M059J (cell line): ENCODE data around the gene ZNF480. TPM values are rescaled to one million over a fixed set of nuclear protein-coding genes. Genes with fewer than 3 reads are reported as not detected.
"Not testable (repeated sequence)": the region's sequence is repeated elsewhere in the genome, so short reads cannot be mapped to it uniquely, and the experiment has no call there.

Source experiments
- DNase-seq: peaks from one replicate; pipeline ENCODE4 v3.0.0-alpha.2; 2012; ENCODE audit warnings: low read depth
- total RNA-seq: library from RNA; depleted of rRNA; stranded (reverse); fragments of >200 nt; shearing (Covaris generic); gene quantifications from 2 replicates; pipeline ENCODE4 v1.2.3, GENCODE V29; 2014; rRNA removed

The ZNF480 gene
- 10.2 and 13.6 TPM in 2 replicates for total RNA-seq

GRCh38 chr19:52296773-52297600 is at the start of gene ZNF480:
Gene ZNF480, plus strand, starts transcription at chr19:52297169. Its CDS starts 3,244 bp downstream, at chr19:52300413.
- peak; percentile 80 for DNase-seq

- peak; percentile 37 for DNase-seq
These were observed 48.7 kb upstream of the ZNF480 start for GRCh38 chr19:52248241-52248640.

GRCh38 chr19:52258426-52258825 is 38.5 kb upstream of the ZNF480 start:
- DNase-seq: peak; percentile 21

- peak; percentile 39 for DNase-seq
These were observed 31.4 kb upstream of the ZNF480 start for GRCh38 chr19:52265556-52265955.

DNA sequence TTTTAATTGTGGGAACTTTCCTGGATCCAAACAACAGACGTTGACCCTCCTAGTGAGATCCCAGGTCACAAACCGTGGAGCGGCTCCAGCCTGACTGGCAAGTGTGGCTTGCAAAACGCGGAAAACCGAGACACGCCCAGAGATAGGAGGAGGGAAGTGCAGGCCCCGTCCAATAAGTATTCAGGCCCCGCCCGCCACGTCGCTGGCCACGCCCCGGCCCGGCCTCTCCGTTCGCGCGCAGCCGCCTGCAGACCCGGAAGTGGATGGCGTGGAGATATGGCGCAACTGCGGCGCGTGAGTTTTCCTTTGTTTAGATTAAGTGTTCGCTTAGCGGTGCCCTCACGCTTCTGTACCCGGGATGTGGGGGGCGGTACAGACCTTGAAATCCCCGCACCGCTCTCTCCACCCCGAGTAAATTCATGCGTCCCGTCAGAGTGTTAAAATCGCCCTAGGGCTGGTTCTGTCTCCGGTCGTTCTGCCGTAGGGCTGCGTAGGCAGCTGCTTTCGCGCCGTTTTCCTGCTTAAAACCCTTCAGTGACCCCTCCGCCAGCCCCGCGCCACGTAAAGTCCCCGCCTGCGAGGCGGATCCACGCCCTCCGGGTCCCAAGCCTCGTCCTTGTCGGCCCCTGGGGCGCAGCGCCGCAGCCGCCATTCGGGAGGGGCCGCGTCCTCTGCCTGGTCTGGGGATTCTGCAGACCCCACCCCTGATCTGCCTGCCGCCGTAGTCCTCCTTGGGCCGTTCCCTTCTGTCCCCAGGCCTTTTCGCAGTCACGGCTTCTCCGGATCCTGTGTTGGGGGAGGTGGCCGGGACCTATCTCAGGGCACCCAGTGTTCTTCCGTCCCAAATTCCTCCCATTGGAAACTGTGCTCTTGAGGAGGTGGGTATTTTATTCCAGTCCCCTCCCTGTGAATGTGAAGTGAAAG is 27.4 kb upstream of the ZNF480 start, which contains the start of gene ZNF766:
Gene ZNF766 (plus strand): TSS at position 250 of the 924 bp plus-strand sequence. CDS start 27 bp downstream, at position 277.
- DNase-seq: peak; percentile 93

DNA sequence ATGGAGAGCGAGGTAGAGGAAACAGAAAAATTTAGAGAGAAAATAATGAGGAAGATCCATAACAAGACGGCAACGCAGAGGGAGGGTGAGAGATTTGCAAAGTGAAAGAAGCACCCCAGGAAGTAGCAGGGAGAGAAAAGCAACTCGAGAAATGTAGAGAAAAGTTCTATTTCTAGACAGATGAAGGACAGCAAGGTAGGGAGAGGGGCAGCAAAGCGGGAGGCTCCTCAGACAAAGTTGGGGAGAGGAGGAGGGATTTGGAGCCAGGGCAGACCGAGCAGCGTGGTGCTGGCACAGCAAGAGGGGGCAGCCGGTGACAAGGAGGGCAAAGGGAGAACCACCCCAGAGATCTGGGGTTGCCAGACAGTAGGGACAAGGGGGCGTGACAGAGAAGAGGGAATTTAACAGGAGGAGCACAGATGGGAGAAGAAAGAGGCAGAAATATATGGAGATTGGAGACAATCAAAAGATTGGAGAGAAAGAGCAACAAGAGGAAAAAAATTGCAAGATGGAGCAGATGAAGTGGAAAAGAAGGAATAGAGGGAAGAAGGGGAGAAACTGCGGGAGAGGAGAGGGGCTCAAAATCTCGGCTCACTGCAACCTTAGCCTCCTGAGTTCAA is 26.6 kb upstream of the ZNF480 start:
- DNase-seq: peak; percentile 15

GRCh38 chr19:52273301-52273700 is 23.7 kb upstream of the ZNF480 start:
- no peak for DNase-seq

DNA sequence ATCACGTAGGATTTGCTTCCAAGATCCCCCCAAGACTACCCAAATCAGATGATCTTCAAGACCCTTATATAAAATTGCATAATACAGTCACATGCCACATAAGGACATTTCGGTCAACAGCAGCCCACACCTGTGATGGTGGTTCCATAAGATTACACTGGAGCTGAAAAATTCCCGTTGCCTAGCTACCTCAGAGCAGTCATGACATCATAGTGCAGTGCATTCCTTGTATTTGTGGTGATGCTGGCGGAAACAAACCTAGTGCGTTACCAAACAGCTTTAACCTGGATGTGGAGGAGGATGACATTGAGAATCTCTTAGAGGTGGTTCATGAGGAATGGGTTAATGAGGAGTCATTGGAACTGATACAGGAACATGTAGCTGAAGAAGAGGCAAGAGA is 22.8 kb upstream of the ZNF480 start:
- DNase-seq: no peak

- no peak for DNase-seq
These were observed 21.0 kb upstream of the ZNF480 start for GRCh38 chr19:52275988-52276387.

DNA sequence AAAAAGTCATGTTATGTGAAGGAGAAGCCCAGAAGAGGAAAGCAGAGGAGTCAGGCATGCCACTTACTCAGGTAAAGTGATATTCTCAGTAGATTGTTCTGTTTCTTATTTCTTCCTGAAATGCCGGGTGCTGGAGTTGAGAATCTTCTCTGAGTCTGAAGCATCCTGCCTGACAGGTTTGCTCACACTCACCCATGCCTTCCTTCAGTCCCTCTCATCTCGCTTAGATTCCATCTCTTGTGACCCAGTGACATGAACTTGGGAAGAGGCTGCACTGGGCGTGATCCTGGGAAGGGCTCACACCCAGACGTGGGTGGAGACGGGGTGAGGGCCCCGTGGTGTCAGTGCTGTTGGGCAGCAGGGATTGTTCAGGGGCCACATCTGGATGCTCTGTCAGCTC is 19.5 kb upstream of the ZNF480 start:
- DNase-seq: no peak

- DNase-seq: no peak
These were observed 10.7 kb upstream of the ZNF480 start for GRCh38 chr19:52286256-52286655.

- DNase-seq: no peak
These were observed 5.2 kb upstream of the ZNF480 start for GRCh38 chr19:52291781-52292180.

DNA sequence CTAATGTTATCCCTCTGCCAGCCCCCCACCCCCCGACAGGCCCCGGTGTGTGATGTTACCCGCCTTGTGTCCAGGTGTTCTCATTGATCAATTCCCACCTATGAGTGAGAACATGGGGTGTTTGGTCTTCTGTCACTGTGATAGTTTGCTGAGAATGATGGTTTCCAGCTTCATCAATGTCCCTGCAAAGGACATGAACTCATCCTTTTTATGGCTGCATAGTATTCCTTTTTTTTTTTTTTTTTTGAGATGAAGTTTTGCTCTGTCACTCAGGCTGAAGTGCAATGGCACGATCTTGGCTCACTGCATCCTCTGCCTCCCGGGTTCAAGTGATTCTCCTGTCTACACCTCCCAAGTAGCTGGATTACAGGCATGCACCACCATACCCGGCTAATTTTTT is 4.0 kb upstream of the ZNF480 start:
- not testable (repeated sequence) for DNase-seq

GRCh38 chr19:52296400-52296772 is 583 bp upstream of the ZNF480 start:
- DNase-seq: no peak

DNA sequence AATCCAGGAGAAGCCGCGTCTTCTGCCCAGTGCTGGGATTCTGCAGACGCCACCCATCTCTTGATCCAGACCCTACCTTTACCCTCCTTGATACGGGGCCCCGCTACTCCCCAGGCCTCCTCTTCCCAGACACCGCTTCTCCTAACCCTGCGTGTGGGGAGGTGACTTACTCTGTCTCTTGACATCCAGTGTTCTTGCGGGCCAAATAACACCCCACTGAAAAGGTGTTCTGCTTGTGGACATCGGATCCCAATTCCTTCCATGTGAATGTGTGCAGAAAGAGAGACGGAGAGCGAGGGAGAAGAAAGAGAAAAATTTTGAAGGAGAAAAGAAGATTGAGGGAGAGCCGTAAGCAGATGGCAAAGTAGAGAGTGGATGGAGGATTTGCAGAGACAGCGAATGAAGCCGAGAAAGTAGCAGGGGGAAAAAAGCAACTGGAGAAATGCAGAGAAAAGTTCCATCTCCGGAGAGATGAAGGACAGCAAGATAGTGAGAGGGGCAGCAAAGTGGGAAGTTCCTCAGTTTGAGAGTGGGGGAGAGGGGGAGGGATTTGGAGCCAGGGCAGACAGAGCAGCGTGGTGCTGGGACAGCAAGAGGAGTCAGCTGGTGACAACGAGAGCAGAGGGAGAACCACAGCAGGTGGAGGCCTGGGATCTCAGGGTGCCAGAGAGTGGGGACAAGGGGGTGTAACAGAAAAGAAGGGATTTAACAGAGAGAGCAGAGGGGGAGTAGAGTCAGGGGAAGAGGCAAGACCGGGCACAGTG is 814 bp downstream of the ZNF480 start:
- DNase-seq: no peak

GRCh38 chr19:52307275-52307674 is 10.3 kb downstream of the ZNF480 start:
- DNase-seq: peak; percentile 7

DNA sequence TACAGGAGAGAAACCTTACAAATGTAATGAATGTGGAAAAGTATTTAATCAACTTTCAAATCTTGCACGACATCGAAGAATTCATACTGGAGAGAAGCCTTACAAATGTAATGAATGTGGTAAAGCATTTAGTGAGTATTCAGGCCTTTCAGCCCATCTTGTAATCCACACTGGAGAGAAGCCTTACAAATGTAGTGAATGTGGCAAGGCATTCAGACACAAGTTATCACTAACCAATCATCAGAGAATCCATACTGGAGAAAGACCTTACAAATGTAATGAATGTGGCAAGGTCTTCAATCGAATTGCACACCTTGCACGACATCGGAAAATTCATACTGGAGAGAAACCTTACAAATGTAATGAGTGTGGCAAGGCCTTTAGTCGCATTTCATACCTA is 25.5 kb downstream of the ZNF480 start:
- DNase-seq: no peak

DNA sequence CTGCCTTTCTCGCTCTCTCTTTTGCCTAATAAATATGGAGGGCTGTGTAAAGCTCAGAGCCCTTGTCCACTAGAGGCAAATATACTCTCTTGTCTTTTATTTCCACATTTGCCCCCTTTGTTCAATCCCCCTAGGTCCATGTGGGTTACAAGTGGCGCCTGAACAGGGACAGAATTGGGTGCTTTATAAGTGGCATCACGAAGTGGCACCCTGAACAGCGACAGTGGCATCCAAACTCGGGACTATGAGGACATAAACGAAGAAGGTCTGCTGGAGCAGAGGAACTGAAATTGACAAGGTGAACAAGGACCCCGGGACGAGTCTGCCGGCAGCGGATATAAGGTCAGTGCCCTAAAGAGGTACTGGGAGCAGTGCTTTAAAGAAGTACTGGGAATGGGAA is 34.8 kb downstream of the ZNF480 start:
- no peak for DNase-seq

DNA sequence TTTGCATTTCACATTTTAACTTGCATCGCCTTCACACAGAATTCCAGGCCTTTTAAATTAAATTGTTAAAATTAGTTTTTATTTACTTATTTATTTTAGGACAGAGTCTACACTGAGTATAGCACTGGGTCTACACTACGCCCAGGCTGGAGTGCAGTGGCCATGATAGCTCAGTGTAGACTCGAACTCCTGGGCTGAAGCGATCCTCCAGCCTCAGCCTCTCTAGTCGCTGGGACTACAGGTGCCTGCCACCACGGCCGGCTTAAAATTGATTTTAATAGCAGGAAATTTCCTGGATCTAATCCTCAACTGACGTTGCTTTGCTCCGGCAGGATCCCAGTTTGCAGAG is 38.8 kb downstream of the ZNF480 start:
- DNase-seq: no peak

DNA sequence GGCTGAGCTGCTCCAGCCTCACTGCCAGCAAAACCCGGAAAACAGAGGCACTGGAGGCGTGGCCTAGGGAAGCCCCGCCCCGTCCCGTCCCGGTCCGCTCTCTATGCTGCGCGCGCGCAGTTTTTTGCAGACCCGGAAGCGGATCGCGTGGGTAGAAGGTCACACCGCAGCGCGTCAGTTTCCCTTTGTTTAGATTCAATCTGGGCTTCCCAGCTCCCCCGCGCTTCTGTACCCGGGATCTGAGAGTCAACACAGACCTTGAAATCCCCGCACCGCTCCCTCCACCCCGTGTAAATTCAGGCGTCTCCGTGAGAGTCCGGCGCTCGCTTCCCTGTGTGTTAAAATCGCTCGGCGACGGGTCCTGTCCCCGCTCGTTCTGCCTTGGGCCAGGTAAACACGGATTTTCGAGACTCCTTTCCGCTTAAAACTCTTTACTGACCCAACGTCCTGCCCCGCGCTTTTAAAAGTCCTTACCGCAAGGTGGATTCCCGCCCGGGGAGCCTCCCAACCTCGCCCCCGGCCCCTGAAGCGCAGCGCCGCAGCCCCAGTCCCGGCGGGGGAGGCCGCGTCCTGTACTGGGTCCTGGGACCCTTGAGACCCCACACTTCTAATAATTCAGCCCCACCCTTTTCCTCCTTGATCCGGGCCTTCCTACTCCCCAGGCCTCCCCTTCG is 39.3 kb downstream of the ZNF480 start, which contains the start of gene ZNF610:
Gene ZNF610 (plus strand): TSS at position 127 of the 674 bp plus-strand sequence. CDS start 12,930 bp downstream, outside the sequence.
- DNase-seq: peak; percentile 75
